NOMO-1 treated with DMSO at 0.1 percent for 48 hours (cell line): ENCODE data around the gene ARMC3.
"Not testable (repeated sequence)": the region's sequence is repeated elsewhere in the genome, so short reads cannot be mapped to it uniquely, and the experiment has no call there.

Experiments used
- DNase-seq: peaks from one replicate; lab custom pipeline; 2025; ENCODE audit not compliant: unreplicated experiment; lab: John Stamatoyannopoulos, UW

Gene ARMC3

GRCh38 chr10:22929053-22929452 is 1.2 kb downstream of the ARMC3 start:
- not testable (repeated sequence) for DNase-seq

DNA sequence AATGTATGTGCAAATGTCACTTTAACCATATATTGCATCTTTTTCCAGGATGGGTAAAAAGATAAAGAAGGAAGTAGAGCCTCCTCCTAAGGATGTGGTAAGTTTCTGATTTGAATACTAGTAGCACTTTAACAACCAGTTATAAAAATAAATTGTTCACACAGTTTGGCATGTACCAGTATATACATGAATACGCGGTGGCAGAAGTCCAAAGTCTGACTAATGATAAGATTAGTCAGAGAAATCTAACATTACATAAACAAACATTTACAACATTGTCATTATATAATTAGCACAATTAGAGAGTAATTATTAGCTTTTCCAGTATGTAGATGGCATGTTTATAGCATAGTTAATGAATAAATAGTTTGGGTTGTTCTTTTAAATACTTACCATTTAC is 4.1 kb downstream of the ARMC3 start:
- DNase-seq: no peak

- no peak for DNase-seq
These were observed 4.9 kb downstream of the ARMC3 start for GRCh38 chr10:22932626-22933370.

DNA sequence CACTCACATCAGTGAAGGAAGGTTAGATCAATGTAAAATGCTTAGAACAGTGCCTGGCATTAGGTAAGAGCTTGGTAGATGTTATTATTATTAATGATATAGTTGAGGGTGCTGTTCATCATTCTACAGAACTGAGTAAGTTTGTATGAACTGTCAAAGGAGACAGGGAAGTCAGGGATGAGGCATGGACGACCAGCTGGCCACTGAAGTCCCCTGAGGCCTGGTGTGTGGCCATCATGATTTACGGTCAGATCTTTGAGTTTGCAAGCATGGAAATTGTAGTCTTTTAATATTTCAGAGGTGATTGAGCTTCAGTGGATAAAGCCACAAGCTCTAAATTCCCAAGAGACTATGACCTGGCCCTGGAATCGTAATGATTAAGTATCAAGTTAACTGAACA is 6.9 kb downstream of the ARMC3 start:
- no peak for DNase-seq

- no peak for DNase-seq
These were observed 14.6 kb downstream of the ARMC3 start for GRCh38 chr10:22942437-22942836.

- no peak for DNase-seq
These were observed 18.3 kb downstream of the ARMC3 start for GRCh38 chr10:22945934-22946673.

GRCh38 chr10:22954970-22955369 is 27.1 kb downstream of the ARMC3 start:
- no peak for DNase-seq

- DNase-seq: no peak
These were observed 30.5 kb downstream of the ARMC3 start for GRCh38 chr10:22958338-22958737.

- DNase-seq: no peak
These were observed 31.4 kb downstream of the ARMC3 start for GRCh38 chr10:22959292-22959691.

- DNase-seq: no peak
These were observed 32.1 kb downstream of the ARMC3 start for GRCh38 chr10:22959950-22960349.

DNA sequence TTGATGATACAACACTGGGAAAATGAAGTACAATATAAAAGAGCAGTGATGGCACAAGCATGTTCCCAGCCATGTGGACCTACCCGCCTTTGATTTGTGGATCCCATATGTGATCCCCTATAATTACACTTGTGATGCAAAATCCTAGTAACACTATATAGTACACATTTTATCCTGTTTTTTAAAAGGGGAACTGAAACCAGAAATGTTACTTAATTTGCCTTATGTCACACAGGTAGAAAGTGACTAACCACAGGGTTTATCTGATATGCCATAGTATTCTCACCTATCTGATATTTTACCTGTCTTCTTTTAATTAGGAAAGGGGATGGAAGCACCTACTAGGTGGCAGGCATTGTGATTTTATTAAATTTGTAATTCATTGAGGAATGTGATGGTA is 35.0 kb downstream of the ARMC3 start:
- DNase-seq: peak; percentile 8

DNA sequence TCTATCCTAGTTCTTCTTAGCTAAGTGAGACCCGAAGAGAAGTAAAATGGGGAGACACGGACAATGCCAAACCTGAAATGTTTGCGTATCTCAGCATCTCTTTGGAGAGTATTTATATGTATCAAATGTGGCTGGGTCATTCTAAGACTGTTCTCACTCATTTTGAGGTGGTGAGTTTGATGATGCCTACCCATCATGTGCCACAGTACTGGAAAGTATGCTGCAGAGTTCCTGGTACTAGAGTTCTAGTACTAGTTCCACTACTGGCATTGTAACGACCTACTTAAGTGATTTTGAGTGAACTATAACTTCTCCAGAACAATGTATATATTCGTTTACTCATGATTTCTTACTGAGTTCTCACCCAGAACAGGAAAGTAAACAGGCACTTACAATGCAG is 41.9 kb downstream of the ARMC3 start:
- DNase-seq: no peak

- no peak for DNase-seq
These were observed 48.7 kb downstream of the ARMC3 start for GRCh38 chr10:22976534-22976933.

DNA sequence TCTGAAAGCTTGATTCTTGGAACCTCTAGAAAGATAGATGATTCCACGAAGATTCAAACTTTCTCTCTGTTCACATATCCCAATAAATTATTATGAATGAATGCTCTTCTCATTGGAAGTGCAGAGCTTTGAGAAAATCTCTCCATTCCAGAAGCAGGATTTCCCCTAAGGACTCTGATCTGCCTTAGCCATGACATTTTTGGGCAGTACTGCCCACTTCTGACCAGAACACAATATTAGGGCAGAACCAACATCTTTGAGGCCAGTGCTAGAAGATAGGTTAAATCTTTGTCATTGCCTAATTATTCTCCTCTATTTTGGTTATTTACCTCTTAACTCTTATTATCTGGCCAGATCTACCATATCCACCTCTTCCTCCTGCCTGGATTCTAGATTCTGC is 49.9 kb downstream of the ARMC3 start:
- no peak for DNase-seq

DNA sequence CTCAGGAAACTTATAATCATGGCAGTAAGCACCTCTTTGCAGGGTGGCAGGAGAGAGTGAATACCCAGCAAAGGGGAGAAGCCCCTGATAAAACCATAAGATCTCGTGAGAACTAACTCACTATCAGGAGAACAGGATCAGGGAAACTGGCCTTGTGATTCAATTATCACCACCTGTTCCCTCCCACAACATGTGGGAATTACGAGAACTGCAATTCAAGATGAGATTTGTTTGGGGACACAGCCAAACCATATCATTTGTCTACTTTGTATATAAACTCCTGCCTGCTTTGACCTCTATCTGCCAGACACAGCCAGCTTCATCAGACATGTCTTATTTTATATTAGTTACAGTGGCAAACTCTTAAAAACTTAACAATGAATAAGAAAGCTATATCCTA is 50.4 kb downstream of the ARMC3 start:
- no peak for DNase-seq

GRCh38 chr10:22978918-22979317 is 51.1 kb downstream of the ARMC3 start:
- no peak for DNase-seq

- DNase-seq: no peak
These were observed 53.0 kb downstream of the ARMC3 start for GRCh38 chr10:22980822-22981221.

DNA sequence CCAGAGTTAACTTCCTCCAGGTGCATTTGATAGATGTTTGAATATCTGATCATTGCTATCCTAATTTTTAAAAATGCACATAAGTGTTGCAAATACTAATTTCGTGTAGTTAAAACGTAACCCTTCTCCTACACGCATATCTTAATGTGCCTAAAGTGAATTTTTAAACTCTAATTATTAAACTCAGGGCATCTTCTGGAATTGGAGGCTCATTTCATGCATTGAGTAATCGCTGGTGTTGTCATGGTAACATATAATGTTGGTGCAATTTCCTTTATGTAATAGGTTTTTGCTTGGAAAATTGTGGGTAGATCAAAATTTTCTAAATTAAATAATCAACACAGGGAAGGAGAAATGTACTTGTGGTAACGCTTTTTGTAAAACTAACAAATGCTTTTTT is 56.2 kb downstream of the ARMC3 start:
- peak; percentile 16 for DNase-seq

- peak; percentile 72 for DNase-seq
These were observed 59.1 kb downstream of the ARMC3 start for GRCh38 chr10:22986771-22987542.

DNA sequence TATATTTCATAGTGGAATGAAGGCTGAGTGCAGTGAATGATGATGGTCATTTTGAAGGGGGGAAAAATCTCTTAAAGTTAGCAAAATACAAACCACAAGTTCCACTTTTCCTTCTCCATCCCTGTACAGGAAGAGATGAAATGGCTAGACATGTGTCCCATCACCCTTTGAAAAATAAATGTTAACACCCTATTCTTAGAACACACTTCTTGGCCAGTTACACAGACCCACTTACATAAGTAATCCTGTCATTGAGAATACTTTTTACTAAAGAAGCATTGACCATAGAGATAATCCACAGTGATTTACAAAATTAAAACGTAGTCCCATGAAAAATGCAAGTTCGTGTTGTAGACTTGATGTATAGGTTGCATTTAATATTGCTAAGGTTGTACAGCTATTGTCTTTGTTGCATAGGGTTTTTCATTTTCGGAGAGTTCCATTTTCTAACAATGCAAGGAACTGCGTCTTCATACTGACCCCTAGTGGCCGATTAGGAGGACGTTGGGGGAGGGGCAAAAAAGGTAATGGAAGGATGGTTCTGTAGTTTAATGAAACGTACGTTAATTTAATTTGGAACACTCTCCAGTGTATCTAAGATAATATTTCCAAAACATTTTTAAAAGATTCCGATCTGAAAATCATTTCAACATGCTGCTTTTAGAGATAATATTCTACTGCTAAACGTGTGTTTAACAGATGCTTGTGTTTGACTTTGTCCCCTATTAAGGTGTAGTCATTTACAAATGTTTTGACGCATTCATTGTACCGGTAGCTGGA is 60.9 kb downstream of the ARMC3 start:
- DNase-seq: peak; percentile 78

DNA sequence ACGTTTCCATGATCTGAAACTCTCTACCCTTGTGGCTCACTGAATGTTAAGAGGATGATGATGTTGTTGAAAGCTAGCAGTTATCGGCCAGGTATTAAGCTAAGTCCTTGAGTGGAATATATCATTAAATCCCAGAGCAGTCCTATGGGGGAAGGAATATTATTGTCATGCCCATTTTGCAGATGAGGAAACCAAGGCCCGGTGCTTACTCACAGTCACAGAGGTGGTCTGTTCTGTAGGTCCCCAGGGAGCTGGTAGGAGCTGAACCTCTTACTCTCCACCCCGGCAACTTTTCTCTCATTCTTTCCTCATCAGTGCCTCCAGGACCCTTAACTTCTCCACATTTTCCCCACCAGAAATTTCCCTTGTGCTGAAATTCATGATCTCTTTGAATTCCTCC is 62.6 kb downstream of the ARMC3 start:
- no peak for DNase-seq
